ENCODE measurements around the gene TMEM53. TPM values are rescaled to one million over a fixed set of nuclear protein-coding genes. Genes with fewer than 3 reads are reported as not detected.

Gene TMEM53
- total and polyA plus RNA-seq, 2 of the 8 experiments (the other 6 are each of a cell fraction or from before 2014, with no cell fraction given): 6.7 to 27.9 TPM

DNA sequence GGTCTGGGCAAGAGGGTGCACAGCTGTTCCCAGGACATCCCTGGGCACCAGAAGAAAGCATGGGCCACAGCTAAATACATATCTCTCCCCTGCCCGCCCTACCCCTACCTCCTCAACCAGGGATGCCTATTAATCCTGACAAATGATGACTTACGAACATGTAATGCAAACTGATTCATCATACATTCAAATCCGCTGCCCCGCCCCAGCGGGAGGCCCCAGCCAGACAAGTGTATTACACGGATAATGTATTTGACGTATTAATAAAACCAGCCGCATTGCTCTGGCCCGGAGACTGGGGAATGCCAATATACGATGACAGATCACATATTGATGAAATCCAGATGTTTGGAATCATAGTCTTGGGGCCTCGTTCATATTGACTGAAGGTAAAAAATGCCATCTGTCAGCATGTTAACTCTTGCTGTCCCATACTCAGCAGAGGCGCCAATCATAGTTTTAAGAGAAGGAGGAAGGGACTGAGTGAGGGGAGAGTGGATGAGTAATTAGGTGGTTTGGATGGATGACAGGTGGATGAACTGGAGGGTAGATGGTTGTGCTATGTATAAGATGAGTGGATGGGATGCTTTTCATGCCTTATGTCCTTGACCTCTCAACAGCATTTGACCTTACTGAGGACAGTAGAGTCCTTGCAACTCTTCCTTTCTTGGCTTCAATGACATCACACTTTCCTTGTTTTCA lies 68.2 kb downstream of the TMEM53 start:
- H3K56ac ChIP-seq (replicated peaks; ENCODE audit: insufficient read length, low read depth, low read length): no peak overlapping the region
- H3K36me3 ChIP-seq (ENCODE audit: control insufficient read depth in 2 of 4, insufficient read depth in 4 of 4, low read length in 3 of 4): no peaks in the 10 kb centered on the region
- FAIRE-seq (no peak), DNase-seq (ENCODE audit: low read depth in 1 of 2, low spot score in 2 of 2) (no peak)
- H4K91ac ChIP-seq (replicated peaks; ENCODE audit: insufficient read length, low read length): no peak overlapping the region
- no peak overlapping the region for H3K23ac ChIP-seq (ENCODE audit: insufficient read length)
- no peak overlapping the region for H4K8ac ChIP-seq (ENCODE audit: extremely low read depth, insufficient read depth, low read length)
- no peak overlapping the region for H3K14ac ChIP-seq (ENCODE audit: insufficient read length)
- H3K79me2 ChIP-seq (ENCODE audit: control insufficient read depth in 1 of 2, insufficient read depth in 2 of 2, low read length in 2 of 2): no peaks in the 10 kb centered on the region; a peak in 1 of 4 replicates
- H3K4me2 ChIP-seq (ENCODE audit: insufficient read depth in 1 of 2, low read depth in 2 of 2, low read length in 2 of 2): no peak overlapping the region
- peaks cover 5% of the 10 kb centered on the region; the same call in 1 of the 2 replicates for H3K23me2 ChIP-seq (ENCODE audit: low read depth, low read length)
- H3K9me3 ChIP-seq (ENCODE audit: insufficient read depth in 2 of 2, low read depth in 1 of 2, low read length in 1 of 2): no peaks in the 10 kb centered on the region
- H2BK20ac ChIP-seq (ENCODE audit: low read length): no peak overlapping the region
- peaks cover 0 to 9% of the 10 kb centered on the region in 2 experiments for H4K20me1 ChIP-seq (replicated peaks in 1 of 2; ENCODE audit: control insufficient read depth in 1 of 2, insufficient read depth in 2 of 2, low read length in 2 of 2)
- H2BK5ac ChIP-seq (ENCODE audit: low read depth, low read length): no peak overlapping the region
- no peak overlapping the region for H2BK12ac ChIP-seq (ENCODE audit: low read depth, low read length)
- H2BK120ac ChIP-seq (replicated peaks; ENCODE audit: low read depth, low read length): no peak overlapping the region
- H4K5ac ChIP-seq (ENCODE audit: insufficient read length, low read depth, low read length): no peak overlapping the region
- CTCF ChIA-PET (ENCODE audit: partially characterized antibody): interaction anchor here (0.7 to 7.0 kb wide), 8 partner anchors 9 to 388 kb away, joined by 3 to 127 read pairs (median 6); no protein-coding TSS in a partner anchor
- POLR2A ChIA-PET (ENCODE audit: partially characterized antibody): interaction anchor here (6.8 kb wide), 1 partner anchor 26 kb away, joined by 58 read pairs; no protein-coding TSS in a partner anchor
- no peak overlapping the region for H3K4ac ChIP-seq (replicated peaks; ENCODE audit: insufficient read length, low read depth, low read length)
- no peak overlapping the region for H3K18ac ChIP-seq (ENCODE audit: extremely low read depth, low read length)
- H2AK5ac ChIP-seq (ENCODE audit: low read depth, low read length): no peak overlapping the region
- no peaks in the 10 kb centered on the region for H3K79me1 ChIP-seq (ENCODE audit: low read depth, low read length)
- H3K4me3 ChIP-seq (ENCODE audit: extremely low read depth in 1 of 4, insufficient read depth in 2 of 4, low read depth in 3 of 4, low read length in 4 of 4): no peak overlapping the region
- H2BK15ac ChIP-seq (ENCODE audit: low read length): no peak overlapping the region
- H3K4me1 ChIP-seq (replicated peaks in 1 of 4; ENCODE audit: control insufficient read depth in 3 of 4, insufficient read depth in 4 of 4, low read length in 3 of 4): peaks cover 2 to 16% (median 11%) of the 10 kb centered on the region in 4 experiments; a peak in 6 of 7 replicates
- 93% methylated on average over 12 of the region's 12 CpGs; no CpG with 5 or more reads in 1 of the 2 experiments for WGBS, 2 experiments (ENCODE audit: extremely low coverage in 1 of 2, insufficient coverage in 1 of 2, insufficient read length in 1 of 2, insufficient replicate concordance in 2 of 2, low coverage in 1 of 2, low lambda C conversion rate in 2 of 2, missing lambda C conversion rate in 1 of 2)
- H3K27me3 ChIP-seq (replicated peaks in 1 of 4; ENCODE audit: control insufficient read depth in 3 of 4, extremely low read depth in 1 of 4, insufficient read depth in 3 of 4, low read length in 3 of 4): no peaks in the 10 kb centered on the region; a peak in 1 of 7 replicates
- no peak overlapping the region for H3K27ac ChIP-seq (ENCODE audit: low read depth, low read length)
- no peak overlapping the region for H2AFZ ChIP-seq (ENCODE audit: low read length)
- no peak overlapping the region for H3K9ac ChIP-seq (replicated peaks in 1 of 4; ENCODE audit: extremely low read depth in 1 of 4, low read depth in 3 of 4, low read length in 3 of 4)
- TF ChIP-seq CBX8 (IDR thresholded peaks at IDR 0.05; ENCODE audit: borderline replicate concordance, low read depth, low read length): no peak
- no peak for TF ChIP-seq KDM1A (IDR thresholded peaks at IDR 0.05; ENCODE audit: borderline replicate concordance, low read length)
- no peak for TF ChIP-seq GTF2F1 (IDR thresholded peaks at IDR 0.05; ENCODE audit: borderline replicate concordance, low read depth, low read length)
- no peak for TF ChIP-seq EP300 (IDR thresholded peaks at IDR 0.05; ENCODE audit: borderline replicate concordance in 1 of 2, low read depth in 2 of 2, low read length in 2 of 2)
- TF ChIP-seq RFX5 (IDR thresholded peaks at IDR 0.05; ENCODE audit: borderline replicate concordance, low read depth, low read length): no peak

Measured in H1 (cell line).